AG09319 (cell line): Measurements from ENCODE around the gene BLOC1S1.

ENCODE experiments used
- DNase-seq: peaks from one replicate; pipeline ENCODE4 v3.0.0-alpha.2; 2010; ENCODE audit warnings: low read depth; ENCODE audit errors: extremely low read depth
- TF ChIP-seq, protein P1 (sequence below): IDR thresholded peaks from 2 replicates; pipeline ENCODE4 v1.5.1; 2011; ENCODE audit warnings: low read depth, mild to moderate bottlenecking, inconsistent platforms, low read length, moderate library complexity

Gene BLOC1S1

DNA sequence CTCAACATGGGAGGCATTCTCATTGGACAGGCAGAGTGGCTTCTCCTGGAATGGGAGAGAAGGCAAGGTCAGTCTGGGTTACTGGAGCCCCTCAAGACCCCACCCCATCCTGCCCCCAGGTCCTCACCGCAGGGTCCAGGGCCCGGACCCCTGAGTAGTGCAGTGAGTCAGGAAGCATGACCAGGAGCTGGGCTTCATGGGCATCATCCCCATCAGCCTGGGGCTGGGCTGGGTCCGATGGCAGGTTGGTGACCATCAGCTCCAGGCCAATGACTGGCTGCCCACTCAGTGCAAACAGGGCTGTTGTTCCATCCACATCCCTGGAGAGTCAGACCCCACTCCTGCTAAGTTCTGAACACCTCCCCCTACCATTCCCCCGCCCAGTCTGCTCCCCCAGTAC is 21.2 kb upstream of the BLOC1S1 start:
- TF ChIP-seq, protein P1, sequence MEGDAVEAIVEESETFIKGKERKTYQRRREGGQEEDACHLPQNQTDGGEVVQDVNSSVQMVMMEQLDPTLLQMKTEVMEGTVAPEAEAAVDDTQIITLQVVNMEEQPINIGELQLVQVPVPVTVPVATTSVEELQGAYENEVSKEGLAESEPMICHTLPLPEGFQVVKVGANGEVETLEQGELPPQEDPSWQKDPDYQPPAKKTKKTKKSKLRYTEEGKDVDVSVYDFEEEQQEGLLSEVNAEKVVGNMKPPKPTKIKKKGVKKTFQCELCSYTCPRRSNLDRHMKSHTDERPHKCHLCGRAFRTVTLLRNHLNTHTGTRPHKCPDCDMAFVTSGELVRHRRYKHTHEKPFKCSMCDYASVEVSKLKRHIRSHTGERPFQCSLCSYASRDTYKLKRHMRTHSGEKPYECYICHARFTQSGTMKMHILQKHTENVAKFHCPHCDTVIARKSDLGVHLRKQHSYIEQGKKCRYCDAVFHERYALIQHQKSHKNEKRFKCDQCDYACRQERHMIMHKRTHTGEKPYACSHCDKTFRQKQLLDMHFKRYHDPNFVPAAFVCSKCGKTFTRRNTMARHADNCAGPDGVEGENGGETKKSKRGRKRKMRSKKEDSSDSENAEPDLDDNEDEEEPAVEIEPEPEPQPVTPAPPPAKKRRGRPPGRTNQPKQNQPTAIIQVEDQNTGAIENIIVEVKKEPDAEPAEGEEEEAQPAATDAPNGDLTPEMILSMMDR, result no peak
- no peak for DNase-seq

DNA sequence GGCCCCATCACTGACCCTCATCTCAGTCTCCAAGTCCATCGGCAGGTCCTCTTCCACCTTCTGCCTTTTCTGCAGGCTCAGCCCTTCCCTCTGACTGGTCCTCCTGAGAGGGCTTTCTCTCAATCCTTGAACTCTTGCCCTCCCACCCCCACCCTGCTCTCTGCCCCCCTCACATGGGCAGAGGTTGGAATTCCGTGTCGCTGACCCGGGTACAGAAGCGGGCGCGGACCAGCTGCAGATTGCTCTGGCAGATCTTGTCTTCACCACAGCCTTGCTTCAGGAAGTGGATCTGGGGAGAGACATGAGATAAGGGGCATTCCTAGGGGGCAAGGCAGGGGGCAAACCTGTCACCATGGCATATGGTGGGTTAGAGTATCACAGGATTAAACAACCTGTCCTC is 20.5 kb upstream of the BLOC1S1 start:
- TF ChIP-seq, protein P1, result no peak
- DNase-seq, result no peak

DNA sequence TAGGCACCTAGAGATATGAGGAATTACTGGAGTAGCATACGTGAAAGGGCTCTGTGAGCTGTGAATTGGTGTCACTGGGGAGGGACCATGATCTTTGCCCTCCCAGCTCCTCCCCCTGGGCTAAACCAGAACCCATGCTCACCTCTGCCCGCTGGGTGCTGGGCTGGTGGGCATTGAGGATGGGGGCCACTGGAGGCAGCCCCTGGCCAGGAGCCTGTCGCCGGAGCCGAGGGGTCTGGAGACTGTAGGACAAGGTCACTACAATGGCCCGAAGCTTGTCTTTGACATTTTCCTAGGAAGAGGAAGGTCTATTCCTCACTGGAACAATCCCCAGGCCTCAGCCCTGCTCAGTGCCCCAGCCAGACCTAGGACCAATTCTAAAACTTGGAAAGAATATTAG is 19.7 kb upstream of the BLOC1S1 start:
- TF ChIP-seq, protein P1, result no peak
- no peak for DNase-seq

DNA sequence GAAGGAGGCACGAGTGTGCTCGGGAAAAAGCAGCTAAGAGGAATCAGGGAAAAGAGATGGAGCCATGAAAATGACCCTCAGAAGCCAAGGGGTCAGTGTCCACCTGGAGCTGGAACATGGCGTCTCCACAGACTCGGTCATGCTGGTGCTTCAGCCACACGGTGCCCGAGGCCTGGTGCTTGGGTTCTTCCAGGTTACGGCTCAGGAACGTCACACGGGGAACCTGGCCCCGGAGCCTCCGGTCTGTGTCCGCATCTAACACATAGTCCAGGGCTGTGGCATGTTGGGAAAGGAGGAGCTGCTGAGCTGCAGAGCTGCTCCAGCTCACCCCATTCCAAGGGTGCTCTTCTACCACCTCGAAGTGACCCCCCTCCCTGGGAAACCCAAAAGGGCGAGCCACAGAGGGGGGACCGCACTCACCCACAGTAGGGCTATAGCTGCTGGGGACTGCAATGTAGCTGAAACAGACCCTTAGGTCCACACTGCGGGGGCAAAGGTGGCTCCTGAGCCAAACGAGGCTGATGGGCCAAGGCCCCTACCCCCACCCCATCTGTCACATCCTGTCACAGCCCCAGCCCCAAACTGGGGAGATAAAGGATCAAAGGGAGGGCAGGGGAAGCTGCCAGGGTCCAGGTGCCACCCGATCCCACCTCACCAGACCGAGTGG is 18.9 kb upstream of the BLOC1S1 start:
- DNase-seq, result no peak
- TF ChIP-seq, protein P1, result no peak

- no peak for DNase-seq
- TF ChIP-seq, protein P1, result no peak
These were observed 18.2 kb upstream of the BLOC1S1 start for GRCh38 chr12:55697686-55698085.

GRCh38 chr12:55698241-55698955 is 17.4 kb upstream of the BLOC1S1 start:
- no peak for DNase-seq

DNA sequence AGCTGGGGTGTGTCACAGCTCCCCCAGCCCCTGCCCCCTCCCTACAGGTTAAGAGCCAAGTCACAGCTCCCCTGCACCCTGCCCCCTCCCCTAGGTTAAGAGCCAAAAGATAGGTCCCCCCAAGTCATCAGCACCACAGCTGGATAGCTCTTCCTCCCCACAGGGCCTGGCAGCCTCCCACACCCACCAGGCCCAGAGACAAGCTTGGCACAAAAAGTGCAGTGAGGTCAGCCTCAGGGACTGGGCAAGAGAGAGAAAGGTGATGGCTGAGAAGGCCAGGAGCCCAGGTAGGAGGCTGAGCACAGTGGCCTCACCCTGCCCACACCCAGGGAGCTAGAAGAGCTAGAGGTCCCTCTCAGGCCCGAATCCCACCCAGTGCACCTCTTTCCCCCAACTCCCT is 16.9 kb upstream of the BLOC1S1 start:
- TF ChIP-seq, protein P1, result no peak
- DNase-seq, result no peak

More at GRCh38 chr12:55698241-55698955, 17.4 kb upstream of the BLOC1S1 start:
- TF ChIP-seq, protein P1, result no peak
